Stimulated activated naive B cell treated with anti-CD40 and anti-IgM and Interleukin-4, amounts not matched to agents 10 μg/mL and 1 μg/mL and 100 μg/mL, for 72 hours (primary cell): ENCODE measurements around the gene NIM1K.
"Not testable (repeated sequence)": the region's sequence is repeated elsewhere in the genome, so short reads cannot be mapped to it uniquely, and the experiment has no call there.

Experiments used
- ATAC-seq, 2 donors: fragments of 150-1000 bp; cut with Tn5 transposase; replicated peaks; 2 replicates each; pipeline ENCODE4 v1.10.0; 2021; ENCODE audit warnings: moderate library complexity in 1 of 2
- DNase-seq: peaks from one replicate; pipeline ENCODE4 v3.0.0; 2021
- H3K27ac Mint-ChIP-seq: one replicate; pipeline ENCODE4 v1.8.0; 2022; ENCODE audit warnings: mild to moderate bottlenecking, mixed read lengths
- H3K27me3 Mint-ChIP-seq, 2 donors: one replicate each; pipeline ENCODE4 v1.8.0; 2022; ENCODE audit warnings: mixed read lengths in 2 of 2
- H3K36me3 Mint-ChIP-seq, 2 donors: one replicate each; pipeline ENCODE4 v1.8.0; 2022; ENCODE audit warnings: mixed read lengths in 2 of 2, mild to moderate bottlenecking in 1 of 2
- H3K4me1 Mint-ChIP-seq, 2 donors: one replicate each; pipeline ENCODE4 v1.8.0; 2022; ENCODE audit warnings: mixed read lengths in 2 of 2, mild to moderate bottlenecking in 1 of 2
- H3K4me3 Mint-ChIP-seq, 2 donors: one replicate each; pipeline ENCODE4 v1.8.0; 2022; ENCODE audit warnings: mild to moderate bottlenecking in 2 of 2, mixed read lengths in 2 of 2, moderate library complexity in 1 of 2
- H3K9me3 Mint-ChIP-seq, 2 donors: one replicate each; pipeline ENCODE4 v1.8.0; 2022; ENCODE audit warnings: mixed read lengths in 2 of 2, mild to moderate bottlenecking in 1 of 2

The NIM1K gene

DNA sequence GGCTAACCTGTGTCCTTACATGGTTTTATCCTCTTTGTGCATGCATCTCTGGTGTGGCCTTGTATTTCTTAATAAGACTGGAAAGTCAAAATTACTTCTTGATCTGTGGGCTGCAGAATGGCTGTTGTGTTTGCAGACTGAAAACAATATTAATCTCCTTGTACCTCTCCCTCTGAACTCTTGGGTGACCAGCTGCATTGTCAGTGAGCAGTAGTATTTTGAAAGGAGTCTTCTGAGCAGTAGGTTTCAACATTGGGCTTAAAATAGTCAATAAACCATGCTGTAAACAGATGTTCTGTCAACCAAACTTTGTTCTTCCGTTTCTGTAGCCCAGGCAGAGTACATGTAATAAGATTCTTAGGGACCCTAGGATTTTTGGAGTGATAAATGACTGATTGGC is 26.7 kb upstream of the NIM1K start:
- H3K4me3 Mint-ChIP-seq = no peak overlapping the region
- peaks cover 43 to 56% of the 10 kb centered on the region in 2 donors for H3K36me3 Mint-ChIP-seq
- no peak for DNase-seq
- H3K9me3 Mint-ChIP-seq = no peaks in the 10 kb centered on the region
- ATAC-seq = no peak
- H3K4me1 Mint-ChIP-seq = peaks cover 16 to 19% of the 10 kb centered on the region in 2 donors
- H3K27me3 Mint-ChIP-seq = no peaks in the 10 kb centered on the region
- H3K27ac Mint-ChIP-seq = no peak overlapping the region

DNA sequence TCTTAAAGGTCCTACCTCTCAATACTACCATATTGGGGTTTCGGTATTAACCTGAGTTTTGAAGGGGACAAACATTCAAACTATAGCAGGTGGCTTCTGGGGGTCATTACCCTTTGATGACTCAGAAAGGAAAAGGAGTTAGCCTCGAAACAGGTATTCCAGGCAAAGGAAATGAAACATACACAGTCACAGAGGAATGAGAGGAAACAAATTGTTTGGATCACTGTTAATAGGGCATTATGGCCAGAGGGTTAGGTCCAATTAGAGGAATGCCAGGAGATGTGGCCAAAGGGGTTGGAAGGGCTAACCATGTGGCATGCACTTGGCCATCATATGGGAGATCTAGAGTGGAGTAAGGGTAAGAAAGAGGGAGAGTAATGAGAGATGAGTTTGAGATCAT is 23.9 kb upstream of the NIM1K start:
- no peak overlapping the region for H3K27ac Mint-ChIP-seq
- H3K4me1 Mint-ChIP-seq = peaks cover 11 to 14% of the 10 kb centered on the region in 2 donors
- H3K4me3 Mint-ChIP-seq = no peak overlapping the region
- ATAC-seq (no peak), DNase-seq (no peak)
- H3K36me3 Mint-ChIP-seq = peaks cover 49 to 65% of the 10 kb centered on the region in 2 donors
- no peaks in the 10 kb centered on the region for H3K27me3 Mint-ChIP-seq
- no peaks in the 10 kb centered on the region for H3K9me3 Mint-ChIP-seq

GRCh38 chr5:43171451-43171850 is 20.6 kb upstream of the NIM1K start:
- Mint-ChIP-seq H3K4me1 (peaks cover 5 to 10% of the 10 kb centered on the region in 2 donors), H3K4me3 (no peak overlapping the region), H3K9me3 (no peaks in the 10 kb centered on the region), H3K27me3 (no peaks in the 10 kb centered on the region), H3K27ac (no peak overlapping the region), H3K36me3 (peaks cover 37 to 51% of the 10 kb centered on the region in 2 donors)
- no peak for ATAC-seq
- no peak for DNase-seq

DNA sequence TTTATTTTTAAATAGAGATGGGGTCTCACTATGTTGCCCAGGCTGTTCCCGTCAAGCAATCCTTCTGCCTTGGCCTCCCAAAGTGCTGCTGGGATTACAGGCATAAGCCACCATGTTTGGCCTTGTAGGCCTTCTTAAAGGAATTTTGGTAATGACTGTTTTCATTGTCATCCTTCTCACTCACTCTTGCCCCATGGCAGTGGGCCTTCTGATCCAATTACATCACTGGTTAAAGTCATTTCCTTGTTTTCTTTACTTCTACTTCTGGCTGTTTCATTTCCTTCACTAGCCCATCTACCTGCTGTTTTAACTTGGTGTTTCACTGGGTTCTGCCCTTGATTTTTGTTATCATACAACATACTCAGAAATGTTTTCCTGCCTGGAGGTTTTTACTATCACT is 20.1 kb upstream of the NIM1K start:
- DNase-seq = no peak
- H3K9me3 Mint-ChIP-seq = no peaks in the 10 kb centered on the region
- no peaks in the 10 kb centered on the region for H3K27me3 Mint-ChIP-seq
- peaks cover 37 to 48% of the 10 kb centered on the region in 2 donors for H3K36me3 Mint-ChIP-seq
- no peak overlapping the region for H3K4me3 Mint-ChIP-seq
- ATAC-seq = no peak
- H3K4me1 Mint-ChIP-seq = peaks cover 5 to 10% of the 10 kb centered on the region in 2 donors
- H3K27ac Mint-ChIP-seq = no peak overlapping the region

DNA sequence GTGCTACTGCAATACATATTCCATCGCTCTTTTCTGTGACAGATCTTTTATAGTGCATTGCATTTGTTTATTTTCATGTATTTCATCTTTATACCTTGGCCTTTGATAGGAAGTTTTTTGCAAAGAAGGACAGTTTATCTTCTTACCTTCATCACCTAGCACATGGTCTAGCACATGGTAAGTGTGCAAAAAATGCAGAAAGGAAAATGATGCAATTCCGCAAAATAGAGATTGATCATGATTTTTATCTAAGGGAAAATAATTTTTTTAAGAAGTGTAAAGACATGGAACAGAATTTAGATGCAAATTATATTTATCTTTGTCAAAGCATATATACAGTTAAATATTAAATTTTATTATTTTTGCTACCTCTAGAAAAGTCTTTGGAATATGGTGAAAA is 19.2 kb upstream of the NIM1K start:
- DNase-seq (no peak), ATAC-seq (no peak)
- H3K9me3 Mint-ChIP-seq = no peaks in the 10 kb centered on the region
- H3K27me3 Mint-ChIP-seq = no peaks in the 10 kb centered on the region
- peaks cover 5 to 10% of the 10 kb centered on the region in 2 donors for H3K4me1 Mint-ChIP-seq
- H3K36me3 Mint-ChIP-seq = peaks cover 42 to 53% of the 10 kb centered on the region in 2 donors
- H3K4me3 Mint-ChIP-seq = no peak overlapping the region
- no peak overlapping the region for H3K27ac Mint-ChIP-seq

DNA sequence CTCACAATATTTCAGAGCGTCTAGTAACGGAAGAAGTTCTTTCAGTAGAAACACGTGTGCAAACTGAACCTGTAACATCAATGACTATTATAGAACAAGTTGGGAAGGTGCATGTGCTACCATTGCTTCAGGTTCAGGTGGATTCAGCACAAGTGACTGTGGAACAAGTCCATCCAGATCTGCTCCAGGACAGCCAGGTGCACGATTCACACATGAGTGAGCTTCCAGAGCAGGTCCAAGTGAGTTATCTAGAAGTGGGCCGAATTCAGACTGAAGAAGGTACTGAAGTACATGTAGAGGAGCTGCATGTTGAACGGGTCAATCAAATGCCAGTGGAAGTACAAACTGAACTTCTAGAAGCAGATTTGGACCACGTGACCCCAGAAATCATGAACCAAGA is 17.4 kb upstream of the NIM1K start:
- Mint-ChIP-seq H3K9me3 (no peaks in the 10 kb centered on the region), H3K36me3 (peaks cover 38 to 45% of the 10 kb centered on the region in 2 donors), H3K27me3 (no peaks in the 10 kb centered on the region), H3K27ac (no peak overlapping the region), H3K4me1 (peaks cover 5 to 6% of the 10 kb centered on the region in 2 donors), H3K4me3 (no peak overlapping the region)
- ATAC-seq = no peak
- no peak for DNase-seq

DNA sequence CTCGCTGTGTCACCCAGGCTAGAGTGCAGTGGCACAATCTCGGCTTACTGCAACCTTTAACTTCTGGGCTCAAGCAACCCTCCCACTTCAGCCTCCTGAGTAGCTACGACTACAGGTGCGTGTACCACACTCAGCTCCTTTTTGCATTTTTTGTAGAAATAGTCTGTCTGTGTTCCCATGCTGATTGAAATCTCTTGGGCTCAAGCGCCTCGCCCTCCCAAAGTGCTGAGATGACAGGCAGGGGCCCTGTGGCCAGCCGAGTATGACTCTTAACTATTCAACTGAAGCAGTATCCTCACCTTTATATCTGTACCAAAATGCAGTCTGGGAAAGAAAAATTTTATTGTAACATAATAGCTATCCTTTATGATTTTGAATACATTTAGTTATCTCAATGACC is 12.2 kb upstream of the NIM1K start:
- no peak for ATAC-seq
- H3K4me3 Mint-ChIP-seq = no peak overlapping the region
- no peaks in the 10 kb centered on the region for H3K4me1 Mint-ChIP-seq
- H3K27me3 Mint-ChIP-seq = no peaks in the 10 kb centered on the region
- H3K27ac Mint-ChIP-seq = no peak overlapping the region
- no peaks in the 10 kb centered on the region for H3K9me3 Mint-ChIP-seq
- peaks cover 24 to 27% of the 10 kb centered on the region in 2 donors for H3K36me3 Mint-ChIP-seq
- DNase-seq = no peak

DNA sequence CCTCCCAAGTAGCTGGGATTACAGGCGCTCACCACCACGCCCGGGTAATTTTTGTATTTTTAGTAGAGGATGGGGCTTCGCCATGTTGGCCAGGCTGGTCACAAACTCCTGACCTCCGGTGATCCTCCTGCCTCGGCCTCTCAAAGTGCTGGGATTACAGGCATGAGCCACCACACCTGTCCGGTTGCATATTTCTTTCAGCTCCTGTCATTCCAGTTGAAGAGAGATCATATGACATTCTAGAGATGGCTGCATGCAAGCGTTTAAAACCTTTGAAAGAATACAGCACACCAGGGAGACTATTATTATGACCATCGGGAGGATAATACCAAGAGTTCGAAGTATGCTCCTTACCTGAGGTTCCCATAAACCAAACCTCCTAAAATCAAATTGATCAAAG is 9.6 kb upstream of the NIM1K start:
- H3K36me3 Mint-ChIP-seq = peaks cover 20 to 26% of the 10 kb centered on the region in 2 donors
- DNase-seq (no peak), ATAC-seq (no peak)
- no peaks in the 10 kb centered on the region for H3K9me3 Mint-ChIP-seq
- no peaks in the 10 kb centered on the region for H3K4me1 Mint-ChIP-seq
- no peak overlapping the region for H3K4me3 Mint-ChIP-seq
- H3K27me3 Mint-ChIP-seq = no peaks in the 10 kb centered on the region
- no peak overlapping the region for H3K27ac Mint-ChIP-seq

DNA sequence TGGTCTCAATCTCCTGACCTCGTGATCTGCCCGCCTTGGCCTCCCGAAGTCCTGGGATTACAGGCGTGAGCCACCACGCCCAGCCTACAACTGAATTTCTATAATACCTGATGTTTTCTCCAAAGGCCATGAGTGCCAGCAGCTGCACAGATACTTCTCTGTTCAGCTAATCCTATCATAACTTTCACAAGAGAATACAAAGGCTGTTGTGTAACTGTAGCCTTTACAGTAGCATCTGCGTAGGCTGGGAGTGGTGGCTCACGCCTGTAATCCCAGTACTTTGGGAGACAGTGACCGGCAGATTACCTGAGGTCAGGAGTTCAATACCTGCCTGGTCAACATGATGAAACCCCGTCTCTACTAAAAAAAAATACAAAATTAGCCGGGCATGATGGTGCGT is 8.9 kb upstream of the NIM1K start:
- H3K4me1 Mint-ChIP-seq, DNase-seq, H3K27ac Mint-ChIP-seq, ATAC-seq, H3K27me3 Mint-ChIP-seq, H3K9me3 Mint-ChIP-seq, H3K4me3 Mint-ChIP-seq: not testable (repeated sequence)
- peaks cover 20 to 28% of the 10 kb centered on the region in 2 donors for H3K36me3 Mint-ChIP-seq

GRCh38 chr5:43190755-43191603 is 1.0 kb upstream of the NIM1K start:
- Mint-ChIP-seq H3K36me3 (peaks cover 10 to 14% of the 10 kb centered on the region in 2 donors), H3K4me1 (peaks cover 12 to 30% of the 10 kb centered on the region in 2 donors), H3K27me3 (peaks cover 0 to 15% of the 10 kb centered on the region in 2 donors), H3K27ac (no peak overlapping the region), H3K9me3 (no peaks in the 10 kb centered on the region), H3K4me3 (peak overlapping the region; percentile 81 to 84)
- no peak for ATAC-seq
- DNase-seq = no peak

DNA sequence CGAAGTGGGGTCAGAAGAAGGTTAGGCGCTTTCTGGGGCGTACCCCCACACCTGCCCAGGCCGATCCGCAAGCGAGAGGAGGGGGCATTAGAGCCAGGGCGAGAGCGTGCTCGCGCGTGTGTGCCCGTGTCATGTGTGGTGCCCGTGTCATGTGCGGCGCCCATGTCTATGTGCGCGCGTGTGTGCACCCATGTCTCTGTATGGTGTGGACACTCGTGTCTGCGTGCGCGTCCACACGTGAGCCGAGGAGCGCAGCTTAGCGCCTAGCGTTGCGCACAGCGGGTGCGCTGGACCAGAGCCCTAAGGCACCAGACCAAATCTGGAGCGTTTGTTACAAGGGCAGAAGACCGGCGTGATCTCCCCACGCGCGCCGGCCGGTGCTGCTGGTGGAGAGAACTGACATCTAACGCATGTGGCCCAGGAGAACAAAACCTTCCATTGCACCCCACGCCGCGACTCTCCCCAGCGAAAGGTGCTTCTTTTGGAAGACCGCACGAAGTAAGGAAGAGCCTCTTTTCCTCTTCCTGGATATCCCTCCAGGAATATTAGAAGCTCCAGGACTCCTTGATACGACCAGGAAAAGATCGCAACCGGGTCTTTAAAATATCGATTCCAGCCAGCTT is 644 bp downstream of the NIM1K start:
- DNase-seq = no peak
- H3K4me1 Mint-ChIP-seq = peaks cover 12 to 30% of the 10 kb centered on the region in 2 donors
- peak; percentile 43 to 46 for ATAC-seq
- H3K9me3 Mint-ChIP-seq = no peaks in the 10 kb centered on the region
- peaks cover 9% of the 10 kb centered on the region in 2 donors for H3K36me3 Mint-ChIP-seq
- H3K27ac Mint-ChIP-seq = peak overlapping the region; percentile 37
- peak overlapping the region; percentile 81 to 84 for H3K4me3 Mint-ChIP-seq
- peaks cover 4 to 20% of the 10 kb centered on the region in 2 donors for H3K27me3 Mint-ChIP-seq

DNA sequence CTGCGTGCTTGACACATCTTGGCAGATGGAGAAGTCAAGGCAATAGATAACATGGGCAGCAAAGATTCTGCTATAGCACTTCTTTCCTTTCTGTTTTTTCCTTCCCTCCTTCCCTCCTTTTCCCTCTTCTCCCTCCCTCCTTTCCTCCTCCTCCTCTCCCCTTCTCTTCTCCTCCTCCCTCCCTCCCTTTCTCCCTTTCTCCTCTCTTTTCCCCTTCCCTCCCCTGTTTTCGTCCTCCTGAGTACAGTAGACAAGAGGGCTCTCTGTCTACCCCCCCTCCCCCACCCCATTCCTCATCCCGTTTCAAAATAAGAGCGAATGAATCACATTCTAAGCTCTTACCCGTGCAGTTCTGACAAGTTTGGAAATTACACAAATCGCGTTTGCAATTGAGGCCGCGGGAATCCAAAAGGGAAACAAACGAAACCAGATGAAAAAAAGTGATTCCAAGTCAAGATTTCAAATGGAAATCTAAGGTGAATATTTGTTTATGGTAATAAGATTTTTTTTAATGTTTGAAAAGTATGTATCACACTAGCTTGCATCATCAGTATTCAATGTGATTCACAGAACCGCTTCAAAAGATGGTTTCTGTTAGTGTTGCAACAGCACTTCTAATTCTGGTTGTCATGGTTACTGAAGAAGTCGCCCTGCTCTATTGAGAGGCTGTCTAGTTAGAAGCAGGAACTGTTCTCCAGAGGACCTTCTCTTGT is 1.3 kb downstream of the NIM1K start:
- Mint-ChIP-seq H3K4me1 (peaks cover 12 to 30% of the 10 kb centered on the region in 2 donors), H3K9me3 (no peaks in the 10 kb centered on the region), H3K27ac (no peak overlapping the region), H3K27me3 (peaks cover 4 to 21% of the 10 kb centered on the region in 2 donors), H3K4me3 (peak overlapping the region; percentile 81 to 84), H3K36me3 (peaks cover 2% of the 10 kb centered on the region in 2 donors)
- ATAC-seq (peak; percentile 46 to 53), DNase-seq (no peak)

GRCh38 chr5:43193894-43194265 is 1.9 kb downstream of the NIM1K start:
- Mint-ChIP-seq H3K36me3 (peaks cover 0 to 2% of the 10 kb centered on the region in 2 donors), H3K4me1 (peaks cover 12 to 30% of the 10 kb centered on the region in 2 donors), H3K27me3 (peaks cover 4 to 21% of the 10 kb centered on the region in 2 donors), H3K9me3 (no peaks in the 10 kb centered on the region), H3K4me3 (peak overlapping the region in 1 of 2 donors; percentile 9), H3K27ac (no peak overlapping the region)
- DNase-seq = no peak
- ATAC-seq = no peak

GRCh38 chr5:43195670-43196265 is 3.7 kb downstream of the NIM1K start:
- no peak for DNase-seq
- Mint-ChIP-seq H3K4me3 (no peak overlapping the region), H3K4me1 (peaks cover 12 to 28% of the 10 kb centered on the region in 2 donors), H3K9me3 (no peaks in the 10 kb centered on the region), H3K27ac (no peak overlapping the region), H3K36me3 (peaks cover 2 to 4% of the 10 kb centered on the region in 2 donors), H3K27me3 (peaks cover 9 to 19% of the 10 kb centered on the region in 2 donors)
- no peak for ATAC-seq
